Neural crest cell (in vitro differentiated cells): ENCODE results near the gene ANKK1. TPM values are rescaled to one million over a fixed set of nuclear protein-coding genes. Genes with fewer than 3 reads are reported as not detected.

ENCODE experiments used
- DNase-seq: peaks from one replicate; pipeline ENCODE4 v3.0.0; 2021; ENCODE audit warnings: low read depth, mixed read lengths, low spot score
- H3K27ac Mint-ChIP-seq: one replicate; pipeline ENCODE4 v1.8.0; 2021; ENCODE audit warnings: mild to moderate bottlenecking, mixed read lengths; ENCODE audit not compliant: unreplicated experiment
- H3K27me3 Mint-ChIP-seq: 2 replicates; pipeline ENCODE4 v1.8.0; 2021; ENCODE audit warnings: low read depth, mild to moderate bottlenecking, mixed read lengths
- H3K36me3 Mint-ChIP-seq: 2 replicates; pipeline ENCODE4 v1.8.0; 2021; ENCODE audit warnings: low read depth, mild to moderate bottlenecking, mixed read lengths
- H3K4me1 Mint-ChIP-seq: 2 replicates; pipeline ENCODE4 v1.8.0; 2021; ENCODE audit warnings: mixed read lengths
- H3K4me3 Mint-ChIP-seq: one replicate; pipeline ENCODE4 v1.8.0; 2021; ENCODE audit warnings: mild to moderate bottlenecking, mixed read lengths
- H3K9me3 Mint-ChIP-seq: 2 replicates; pipeline ENCODE4 v1.8.0; 2021; ENCODE audit warnings: mixed read lengths
- CTCF ChIP-seq: fragments of 200-600 bp; sonication (generic); conservative IDR thresholded peaks from 2 replicates; pipeline ENCODE4 v1.5.0; 2021; ENCODE audit warnings: antibody characterized with exemption, mild to moderate bottlenecking
- total RNA-seq: library from RNA; stranded (reverse); gene quantifications from 2 replicates; pipeline ENCODE4 v1.2.1, GENCODE V29; 2021

Gene ANKK1
- total RNA-seq, 1 donor from 2014 or later, result 0.09 TPM

- H3K9me3 Mint-ChIP-seq, result no peaks in the 10 kb centered on the region
- H3K27me3 Mint-ChIP-seq, result peaks cover 10% of the 10 kb centered on the region
- no peaks in the 10 kb centered on the region for H3K36me3 Mint-ChIP-seq
- no peaks in the 10 kb centered on the region for H3K4me1 Mint-ChIP-seq
- H3K27ac Mint-ChIP-seq, result no peak overlapping the region
- DNase-seq, result no peak
- no peak overlapping the region for H3K4me3 Mint-ChIP-seq
- no peak for TF ChIP-seq CTCF
Measured at GRCh38 chr11:113397212-113397611, 9.6 kb downstream of the ANKK1 start.

DNA sequence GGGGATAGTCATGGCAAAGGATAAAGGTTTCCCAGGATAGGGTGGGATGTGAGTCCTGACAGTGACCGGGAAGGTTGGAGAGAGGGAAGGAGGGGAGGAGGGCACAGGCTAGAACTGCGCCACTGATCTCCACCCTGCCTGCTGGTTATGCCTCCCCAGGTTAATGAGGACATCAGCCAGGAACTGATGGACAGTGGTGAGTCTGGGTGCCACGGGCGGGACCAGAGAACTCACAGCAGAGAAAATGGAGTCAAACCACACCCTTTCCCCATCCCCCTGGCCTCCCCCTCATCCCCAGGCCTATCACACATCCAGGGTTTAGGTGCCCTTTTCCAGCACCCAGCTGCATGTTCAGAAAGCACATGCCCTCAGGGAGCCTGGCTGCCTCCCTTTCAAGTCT lies 10.2 kb downstream of the ANKK1 start:
- no peak for TF ChIP-seq CTCF
- Mint-ChIP-seq H3K9me3 (no peaks in the 10 kb centered on the region), H3K4me3 (no peak overlapping the region), H3K36me3 (no peaks in the 10 kb centered on the region), H3K4me1 (no peaks in the 10 kb centered on the region), H3K27me3 (peaks cover 13% of the 10 kb centered on the region), H3K27ac (no peak overlapping the region)
- DNase-seq, result no peak

DNA sequence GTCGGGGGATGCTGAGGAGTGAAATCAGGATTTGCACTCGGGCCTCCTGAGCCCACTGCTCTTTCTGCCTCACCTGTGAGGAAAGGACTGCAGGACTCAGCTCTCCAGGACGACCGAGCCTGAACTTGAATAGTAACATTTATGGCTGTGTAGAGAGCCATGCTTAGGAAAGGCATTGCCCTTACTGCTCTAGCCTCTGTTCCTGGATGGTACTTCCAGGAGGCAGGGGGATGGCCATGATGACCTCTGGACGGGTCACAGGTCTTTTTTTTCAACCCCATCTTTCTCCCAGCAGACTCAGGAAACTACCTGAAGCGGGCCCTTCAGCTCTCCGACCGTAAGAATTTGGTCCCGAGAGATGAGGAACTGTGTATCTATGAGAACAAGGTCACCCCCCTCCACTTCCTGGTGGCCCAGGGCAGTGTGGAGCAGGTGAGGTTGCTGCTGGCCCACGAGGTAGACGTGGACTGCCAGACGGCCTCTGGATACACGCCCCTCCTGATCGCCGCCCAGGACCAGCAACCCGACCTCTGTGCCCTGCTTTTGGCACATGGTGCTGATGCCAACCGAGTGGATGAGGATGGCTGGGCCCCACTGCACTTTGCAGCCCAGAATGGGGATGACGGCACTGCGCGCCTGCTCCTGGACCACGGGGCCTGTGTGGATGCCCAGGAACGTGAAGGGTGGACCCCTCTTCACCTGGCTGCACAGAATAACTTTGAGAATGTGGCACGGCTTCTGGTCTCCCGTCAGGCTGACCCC lies 11.3 kb downstream of the ANKK1 start:
- Mint-ChIP-seq H3K27me3 (peaks cover 19% of the 10 kb centered on the region), H3K4me3 (no peak overlapping the region), H3K36me3 (no peaks in the 10 kb centered on the region), H3K9me3 (no peaks in the 10 kb centered on the region), H3K27ac (no peak overlapping the region), H3K4me1 (no peaks in the 10 kb centered on the region)
- no peak for DNase-seq
- no peak for TF ChIP-seq CTCF

GRCh38 chr11:113400631-113401230 lies 13.2 kb downstream of the ANKK1 start:
- Mint-ChIP-seq H3K4me3 (no peak overlapping the region), H3K27me3 (peaks cover 21% of the 10 kb centered on the region), H3K4me1 (no peaks in the 10 kb centered on the region), H3K27ac (no peak overlapping the region), H3K36me3 (no peaks in the 10 kb centered on the region), H3K9me3 (no peaks in the 10 kb centered on the region)
- DNase-seq, result no peak
- no peak for TF ChIP-seq CTCF

DNA sequence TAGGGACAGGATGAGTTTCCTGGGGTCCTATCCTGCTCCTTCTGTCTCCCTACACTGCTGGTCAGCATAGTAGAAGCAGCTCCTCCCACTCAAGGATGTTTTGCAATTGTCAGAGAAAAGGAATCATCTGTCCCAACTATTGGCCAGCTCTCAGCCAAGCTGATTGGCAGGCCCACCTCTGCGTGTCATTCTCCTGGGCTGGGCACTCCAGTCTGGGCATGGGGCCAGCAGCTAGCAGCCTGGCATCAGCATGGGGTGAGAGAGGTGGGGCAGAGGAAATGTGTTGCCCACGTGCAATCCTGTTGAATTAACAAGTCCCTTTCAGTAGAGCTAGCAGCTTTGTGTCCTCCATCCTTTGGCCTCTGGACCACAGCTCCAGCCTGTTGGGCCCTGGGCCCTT lies 14.1 kb downstream of the ANKK1 start:
- Mint-ChIP-seq H3K4me1 (no peaks in the 10 kb centered on the region), H3K27me3 (peaks cover 21% of the 10 kb centered on the region), H3K27ac (no peak overlapping the region), H3K36me3 (no peaks in the 10 kb centered on the region), H3K4me3 (no peak overlapping the region), H3K9me3 (no peaks in the 10 kb centered on the region)
- no peak for DNase-seq
- no peak for TF ChIP-seq CTCF
